HG03095 (cell line): ENCODE results near the gene RBSN.

Experiments used
- ATAC-seq: cut with Tn5 transposase; IDR thresholded peaks from one replicate; pipeline ENCODE4 v1.9.1; 2021; ENCODE audit warnings: moderate library complexity; ENCODE audit not compliant: unreplicated experiment

Gene RBSN

GRCh38 chr3:15102256-15102655, 3.3 kb upstream of the RBSN start:
- no peak for ATAC-seq

- ATAC-seq, result no peak
Measured at GRCh38 chr3:15099364-15100098, 583 bp upstream of the RBSN start.

- ATAC-seq, result no peak
Measured at GRCh38 chr3:15097891-15098290, 1.1 kb downstream of the RBSN start.

GRCh38 chr3:15096046-15096445, 2.9 kb downstream of the RBSN start:
- ATAC-seq, result no peak

- ATAC-seq, result no peak
Measured at GRCh38 chr3:15094187-15094875, 4.6 kb downstream of the RBSN start.

- ATAC-seq, result no peak
Measured at GRCh38 chr3:15092686-15093085, 6.3 kb downstream of the RBSN start.

- ATAC-seq, result no peak
Measured at GRCh38 chr3:15091575-15091974, 7.4 kb downstream of the RBSN start.

GRCh38 chr3:15089201-15089600, 9.7 kb downstream of the RBSN start:
- ATAC-seq, result no peak

- no peak for ATAC-seq
Measured at GRCh38 chr3:15086699-15087098, 12.2 kb downstream of the RBSN start.

GRCh38 chr3:15086263-15086662, 12.7 kb downstream of the RBSN start:
- ATAC-seq, result no peak

GRCh38 chr3:15083252-15083651, 15.7 kb downstream of the RBSN start:
- ATAC-seq, result no peak

GRCh38 chr3:15081960-15082664, 16.8 kb downstream of the RBSN start:
- ATAC-seq, result no peak

GRCh38 chr3:15079091-15079490, 19.9 kb downstream of the RBSN start:
- ATAC-seq, result no peak

GRCh38 chr3:15074500-15074899, 24.4 kb downstream of the RBSN start:
- no peak for ATAC-seq

- no peak for ATAC-seq
Measured at GRCh38 chr3:15071699-15072098, 27.2 kb downstream of the RBSN start.

GRCh38 chr3:15069441-15069840, 29.5 kb downstream of the RBSN start:
- no peak for ATAC-seq

- no peak for ATAC-seq
Measured at GRCh38 chr3:15066467-15066866, 32.5 kb downstream of the RBSN start.

GRCh38 chr3:15065550-15066007, 33.4 kb downstream of the RBSN start:
- peak; percentile 11 for ATAC-seq

- peak; percentile 94 for ATAC-seq
Measured at GRCh38 chr3:15064835-15065549, 34.0 kb downstream of the RBSN start, which contains the start of gene MRPS25. Gene MRPS25 (minus strand): TSS chr3:15065315. CDS start chr3:15065194, 121 bp downstream.

GRCh38 chr3:15064299-15064834, 34.6 kb downstream of the RBSN start:
- peak; percentile 11 for ATAC-seq
